OCI-LY1 (cell line): ENCODE data around the gene DYRK1B.

ENCODE experiments used
- H2AFZ ChIP-seq: fragments of 200-600 bp; sonication (generic), shearing (Covaris generic); 2 replicates; pipeline ENCODE4 v1.6.0; 2014; ENCODE audit warnings: antibody characterized with exemption, mild to moderate bottlenecking, low read length
- H3F3A ChIP-seq: fragments of 200-600 bp; sonication (generic), shearing (Covaris generic); 2 replicates; pipeline ENCODE4 v1.6.0; 2014; ENCODE audit warnings: mild to moderate bottlenecking, antibody characterized with exemption, low read length, moderate library complexity; ENCODE audit not compliant: insufficient read depth
- H3K27ac ChIP-seq: fragments of 200-600 bp; sonication (generic); 2 replicates; pipeline ENCODE4 v1.5.1; 2014; ENCODE audit warnings: low read length, mixed run types, mild to moderate bottlenecking, low read depth; ENCODE audit not compliant: poor library complexity, severe bottlenecking
- H3K27me3 ChIP-seq: fragments of 200-600 bp; sonication (generic); 2 replicates; pipeline ENCODE4 v1.6.0; 2014; ENCODE audit warnings: antibody characterized with exemption, mild to moderate bottlenecking, low read length, moderate library complexity; ENCODE audit not compliant: insufficient read depth
- H3K36me3 ChIP-seq: fragments of 200-600 bp; sonication (generic); 2 replicates; pipeline ENCODE4 v1.6.1; 2014; ENCODE audit warnings: mild to moderate bottlenecking, antibody characterized with exemption, low read length, moderate library complexity, mixed read lengths; ENCODE audit not compliant: insufficient read depth
- H3K4me1 ChIP-seq: fragments of 200-600 bp; sonication (generic); 2 replicates; pipeline ENCODE4 v1.5.1; 2014; ENCODE audit warnings: mild to moderate bottlenecking, low read length, moderate library complexity; ENCODE audit not compliant: insufficient read depth, severe bottlenecking
- H3K4me2 ChIP-seq: fragments of 200-600 bp; sonication (generic), shearing (Covaris generic); 2 replicates; pipeline ENCODE4 v1.6.1; 2014; ENCODE audit warnings: low read length
- H3K4me3 ChIP-seq: fragments of 200-600 bp; sonication (generic); 2 replicates; pipeline ENCODE4 v1.5.1; 2014; ENCODE audit warnings: low read length, low read depth, mild to moderate bottlenecking, mixed read lengths; ENCODE audit not compliant: poor library complexity, severe bottlenecking
- H3K79me2 ChIP-seq: fragments of 200-600 bp; shearing (Covaris generic); 2 replicates; pipeline ENCODE4 v1.6.1; 2016; ENCODE audit warnings: mixed run types, low read length, mixed read lengths; ENCODE audit not compliant: insufficient read depth
- H3K9ac ChIP-seq: fragments of 200-600 bp; sonication (generic), shearing (Covaris generic); 2 replicates; pipeline ENCODE4 v1.6.1; 2014; ENCODE audit warnings: mild to moderate bottlenecking, low read length, mixed read lengths
- H3K9me2 ChIP-seq: fragments of 200-600 bp; sonication (generic), shearing (Covaris generic); 2 replicates; pipeline ENCODE4 v1.6.1; 2014; ENCODE audit warnings: low read depth, mild to moderate bottlenecking, low read length, mixed read lengths
- H3K9me3 ChIP-seq: fragments of 200-600 bp; shearing (Covaris generic); 2 replicates; pipeline ENCODE4 v1.6.1; 2014; ENCODE audit warnings: low read length, mixed read lengths
- H4K20me1 ChIP-seq: fragments of 200-600 bp; sonication (generic), shearing (Covaris generic); 2 replicates; pipeline ENCODE4 v1.6.0; 2016; ENCODE audit warnings: mild to moderate bottlenecking, low read length; ENCODE audit not compliant: insufficient read depth
- EZH2 ChIP-seq: fragments of 200-600 bp; sonication (generic), shearing (Covaris generic); IDR thresholded peaks from 2 replicates; pipeline ENCODE4 v1.8.0; 2017; ENCODE audit warnings: borderline replicate concordance, mixed run types, mild to moderate bottlenecking, antibody characterized with exemption, low read length, moderate library complexity, mixed read lengths
- TF ChIP-seq, protein P1 (sequence below): fragments of 200-600 bp; sonication (generic), shearing (Covaris generic); IDR thresholded peaks from 2 replicates; pipeline ENCODE4 v1.5.1; 2017; ENCODE audit warnings: mild to moderate bottlenecking, antibody characterized with exemption, low read length, moderate library complexity, mixed read lengths

DYRK1B gene

DNA sequence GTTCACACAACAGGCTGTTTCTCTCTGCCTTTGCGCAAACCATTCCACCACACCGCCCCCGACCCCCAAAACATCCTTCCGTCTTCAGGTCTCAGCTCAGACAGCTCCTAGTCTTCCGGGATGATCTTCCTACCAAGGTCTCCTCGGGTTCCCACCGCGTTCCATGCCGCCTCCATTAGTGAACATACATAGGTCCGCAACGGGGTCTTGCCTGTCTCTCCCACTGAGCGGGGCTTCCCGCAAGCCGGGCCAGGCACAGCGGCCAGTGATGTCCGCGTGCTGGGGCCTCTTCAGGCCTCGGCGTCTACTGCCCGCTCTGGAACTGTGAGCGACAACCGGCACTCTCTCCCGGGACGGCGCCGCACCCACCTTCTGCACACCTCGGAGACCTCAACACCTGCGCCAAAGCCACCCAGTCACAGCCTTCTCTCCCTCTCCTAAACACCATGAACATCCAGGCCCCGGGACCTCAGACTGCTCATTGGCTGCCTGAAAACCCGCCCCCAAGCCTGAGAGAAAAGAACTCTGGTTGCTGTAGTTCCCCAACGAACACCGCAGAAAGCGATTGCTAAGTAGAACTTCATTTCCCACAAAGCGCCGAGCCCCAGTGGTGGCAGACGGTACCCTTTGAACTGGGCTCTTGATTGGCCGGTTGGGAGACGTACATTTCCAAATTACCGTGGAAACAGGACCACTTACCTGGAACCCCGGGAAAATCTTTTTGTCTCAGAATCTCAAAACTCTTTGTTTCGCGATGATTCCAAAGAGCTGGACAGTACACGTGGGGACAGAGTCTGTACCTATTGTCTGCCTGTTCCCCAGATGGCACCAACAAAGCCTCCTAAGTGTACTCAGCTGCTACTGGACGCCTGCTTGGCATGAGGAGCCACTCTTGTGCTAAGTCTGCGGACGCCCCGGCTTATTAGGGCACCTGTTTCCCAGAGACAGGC, 9.5 kb downstream of the DYRK1B start:
- H2AFZ ChIP-seq = no peak overlapping the region
- H3K9ac ChIP-seq = peak overlapping the region; percentile 47
- no peak for TF ChIP-seq EZH2
- TF ChIP-seq, protein P1, sequence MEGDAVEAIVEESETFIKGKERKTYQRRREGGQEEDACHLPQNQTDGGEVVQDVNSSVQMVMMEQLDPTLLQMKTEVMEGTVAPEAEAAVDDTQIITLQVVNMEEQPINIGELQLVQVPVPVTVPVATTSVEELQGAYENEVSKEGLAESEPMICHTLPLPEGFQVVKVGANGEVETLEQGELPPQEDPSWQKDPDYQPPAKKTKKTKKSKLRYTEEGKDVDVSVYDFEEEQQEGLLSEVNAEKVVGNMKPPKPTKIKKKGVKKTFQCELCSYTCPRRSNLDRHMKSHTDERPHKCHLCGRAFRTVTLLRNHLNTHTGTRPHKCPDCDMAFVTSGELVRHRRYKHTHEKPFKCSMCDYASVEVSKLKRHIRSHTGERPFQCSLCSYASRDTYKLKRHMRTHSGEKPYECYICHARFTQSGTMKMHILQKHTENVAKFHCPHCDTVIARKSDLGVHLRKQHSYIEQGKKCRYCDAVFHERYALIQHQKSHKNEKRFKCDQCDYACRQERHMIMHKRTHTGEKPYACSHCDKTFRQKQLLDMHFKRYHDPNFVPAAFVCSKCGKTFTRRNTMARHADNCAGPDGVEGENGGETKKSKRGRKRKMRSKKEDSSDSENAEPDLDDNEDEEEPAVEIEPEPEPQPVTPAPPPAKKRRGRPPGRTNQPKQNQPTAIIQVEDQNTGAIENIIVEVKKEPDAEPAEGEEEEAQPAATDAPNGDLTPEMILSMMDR = no peak
- H3K27ac ChIP-seq = peak overlapping the region; percentile 28
- no peaks in the 10 kb centered on the region for H3K9me2 ChIP-seq
- no peaks in the 10 kb centered on the region for H3F3A ChIP-seq
- peaks cover 41% of the 10 kb centered on the region for H3K36me3 ChIP-seq
- H3K4me1 ChIP-seq = peaks cover 7% of the 10 kb centered on the region
- no peaks in the 10 kb centered on the region for H3K9me3 ChIP-seq
- no peaks in the 10 kb centered on the region for H3K79me2 ChIP-seq
- H3K4me3 ChIP-seq = peak overlapping the region; percentile 68
- no peaks in the 10 kb centered on the region for H4K20me1 ChIP-seq
- no peaks in the 10 kb centered on the region for H3K27me3 ChIP-seq
- peak overlapping the region; percentile 71 for H3K4me2 ChIP-seq

DNA sequence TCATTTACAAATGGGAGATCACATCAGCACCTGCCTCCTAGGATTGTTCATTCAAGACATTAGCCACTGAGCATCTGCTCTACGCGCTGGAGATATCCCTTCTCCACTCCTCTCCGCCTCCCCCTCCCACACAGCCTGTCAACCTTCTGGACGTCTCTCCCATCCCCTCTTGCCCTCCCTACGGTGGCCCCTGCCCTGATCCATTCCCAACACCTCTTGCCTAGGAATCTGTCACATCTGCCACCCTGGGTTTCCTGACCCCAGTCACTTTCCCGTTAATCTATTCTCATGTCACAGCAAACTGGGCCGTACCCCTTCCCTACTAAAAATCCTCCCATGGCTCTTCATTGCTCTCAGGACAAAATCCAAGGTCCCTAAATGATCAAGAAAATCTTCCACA, 10.3 kb downstream of the DYRK1B start:
- no peak overlapping the region for H3K27ac ChIP-seq
- H3K27me3 ChIP-seq = no peaks in the 10 kb centered on the region
- no peaks in the 10 kb centered on the region for H3F3A ChIP-seq
- no peaks in the 10 kb centered on the region for H3K9me2 ChIP-seq
- peak overlapping the region; percentile 71 for H3K4me2 ChIP-seq
- no peaks in the 10 kb centered on the region for H3K79me2 ChIP-seq
- peaks cover 7% of the 10 kb centered on the region for H3K4me1 ChIP-seq
- H3K9ac ChIP-seq = peak overlapping the region; percentile 47
- H3K9me3 ChIP-seq = no peaks in the 10 kb centered on the region
- peaks cover 35% of the 10 kb centered on the region for H3K36me3 ChIP-seq
- H3K4me3 ChIP-seq = peak overlapping the region; percentile 68
- no peaks in the 10 kb centered on the region for H4K20me1 ChIP-seq
- H2AFZ ChIP-seq = no peak overlapping the region
- TF ChIP-seq, protein P1 = no peak
- no peak for TF ChIP-seq EZH2

DNA sequence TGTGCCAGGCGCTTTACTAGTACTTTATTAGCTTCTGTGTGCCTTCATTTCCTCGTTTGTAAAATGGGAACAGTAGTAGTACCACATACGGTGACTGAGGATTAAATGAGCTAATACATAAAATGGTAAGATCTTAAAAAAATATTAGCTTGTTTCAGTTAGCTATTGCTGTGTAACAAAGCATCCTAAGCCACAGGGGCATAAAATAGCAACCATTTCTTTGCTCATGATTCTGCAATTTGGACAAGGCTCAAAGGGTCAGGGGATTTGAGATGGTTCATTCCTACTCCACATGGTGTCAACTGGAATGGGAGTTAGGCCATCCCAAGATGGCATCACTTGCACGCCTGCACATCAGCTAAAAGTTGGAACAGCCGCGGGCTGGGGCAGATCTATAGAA, 13.3 kb downstream of the DYRK1B start:
- no peak overlapping the region for H3K4me3 ChIP-seq
- peaks cover 8% of the 10 kb centered on the region for H3K36me3 ChIP-seq
- H3K4me1 ChIP-seq = peaks cover 7% of the 10 kb centered on the region
- no peaks in the 10 kb centered on the region for H3K27me3 ChIP-seq
- no peak for TF ChIP-seq EZH2
- TF ChIP-seq, protein P1 = no peak
- no peak overlapping the region for H2AFZ ChIP-seq
- no peaks in the 10 kb centered on the region for H3K9me2 ChIP-seq
- H3K9me3 ChIP-seq = no peaks in the 10 kb centered on the region
- H3K9ac ChIP-seq = no peak overlapping the region
- H3K27ac ChIP-seq = no peak overlapping the region
- no peak overlapping the region for H3K4me2 ChIP-seq
- H4K20me1 ChIP-seq = no peaks in the 10 kb centered on the region
- H3K79me2 ChIP-seq = no peaks in the 10 kb centered on the region
- no peaks in the 10 kb centered on the region for H3F3A ChIP-seq
